Measurements from ENCODE around the gene ENAH.

Gene ENAH

GRCh38 chr1:225445639-225446594 is 207.0 kb downstream of the ENAH start:
- Histone ChIP-seq H3K27me3 (ENCODE audit: control insufficient read depth in 2 of 2, insufficient read depth in 2 of 2, low read length in 2 of 2) (no peaks in the 10 kb centered on the region), H3K9ac (ENCODE audit: low read depth in 1 of 2, low read length in 2 of 2) (peak overlapping the region; percentile 48 to 66), H3K27ac (ENCODE audit: low read depth in 2 of 2, low read length in 2 of 2) (peak overlapping the region; percentile 88 to 95), H3K4me3 (ENCODE audit: low read length in 2 of 2) (peak overlapping the region in 1 of 2 donors; percentile 67), H3K36me3 (ENCODE audit: control insufficient read depth in 2 of 2, insufficient read depth in 2 of 2, low read length in 2 of 2) (no peaks in the 10 kb centered on the region), H3K9me3 (ENCODE audit: control insufficient read depth in 2 of 2, low read length in 2 of 2) (no peaks in the 10 kb centered on the region), H3K4me1 (ENCODE audit: control insufficient read depth in 2 of 2, insufficient read depth in 2 of 2, low read length in 2 of 2) (peaks cover 58 to 67% of the 10 kb centered on the region in 2 donors)

GRCh38 chr1:225442123-225442505 is 210.8 kb downstream of the ENAH start:
- no peaks in the 10 kb centered on the region for H3K27me3 ChIP-seq (ENCODE audit: control insufficient read depth in 2 of 2, insufficient read depth in 2 of 2, low read length in 2 of 2)
- peaks cover 62 to 64% of the 10 kb centered on the region in 2 donors for H3K4me1 ChIP-seq (ENCODE audit: control insufficient read depth in 2 of 2, insufficient read depth in 2 of 2, low read length in 2 of 2)
- H3K4me3 ChIP-seq (ENCODE audit: low read length in 2 of 2): peak overlapping the region in 1 of 2 donors; percentile 10
- no peaks in the 10 kb centered on the region for H3K9me3 ChIP-seq (ENCODE audit: control insufficient read depth in 2 of 2, low read length in 2 of 2)
- H3K27ac ChIP-seq (ENCODE audit: low read depth in 2 of 2, low read length in 2 of 2): peak overlapping the region; percentile 88 to 89
- H3K9ac ChIP-seq (ENCODE audit: low read depth in 1 of 2, low read length in 2 of 2): peak overlapping the region in 1 of 2 donors; percentile 21
- H3K36me3 ChIP-seq (ENCODE audit: control insufficient read depth in 2 of 2, insufficient read depth in 2 of 2, low read length in 2 of 2): no peaks in the 10 kb centered on the region

GRCh38 chr1:225441314-225442122 is 211.4 kb downstream of the ENAH start:
- H3K4me1 ChIP-seq (ENCODE audit: control insufficient read depth in 2 of 2, insufficient read depth in 2 of 2, low read length in 2 of 2): peaks cover 56 to 58% of the 10 kb centered on the region in 2 donors
- peak overlapping the region in 1 of 2 donors; percentile 21 for H3K9ac ChIP-seq (ENCODE audit: low read depth in 1 of 2, low read length in 2 of 2)
- H3K36me3 ChIP-seq (ENCODE audit: control insufficient read depth in 2 of 2, insufficient read depth in 2 of 2, low read length in 2 of 2): no peaks in the 10 kb centered on the region
- no peaks in the 10 kb centered on the region for H3K9me3 ChIP-seq (ENCODE audit: control insufficient read depth in 2 of 2, low read length in 2 of 2)
- H3K27ac ChIP-seq (ENCODE audit: low read depth in 2 of 2, low read length in 2 of 2): peak overlapping the region; percentile 88 to 89
- no peaks in the 10 kb centered on the region for H3K27me3 ChIP-seq (ENCODE audit: control insufficient read depth in 2 of 2, insufficient read depth in 2 of 2, low read length in 2 of 2)
- H3K4me3 ChIP-seq (ENCODE audit: low read length in 2 of 2): peak overlapping the region in 1 of 2 donors; percentile 35

- Histone ChIP-seq H3K27me3 (ENCODE audit: control insufficient read depth in 2 of 2, insufficient read depth in 2 of 2, low read length in 2 of 2) (no peaks in the 10 kb centered on the region), H3K4me1 (ENCODE audit: control insufficient read depth in 2 of 2, insufficient read depth in 2 of 2, low read length in 2 of 2) (peaks cover 47 to 49% of the 10 kb centered on the region in 2 donors), H3K9ac (ENCODE audit: low read depth in 1 of 2, low read length in 2 of 2) (peak overlapping the region; percentile 9 to 35), H3K36me3 (ENCODE audit: control insufficient read depth in 2 of 2, insufficient read depth in 2 of 2, low read length in 2 of 2) (no peaks in the 10 kb centered on the region), H3K4me3 (ENCODE audit: low read length in 2 of 2) (peak overlapping the region in 1 of 2 donors; percentile 35), H3K27ac (ENCODE audit: low read depth in 2 of 2, low read length in 2 of 2) (peak overlapping the region; percentile 88 to 89), H3K9me3 (ENCODE audit: control insufficient read depth in 2 of 2, low read length in 2 of 2) (no peaks in the 10 kb centered on the region)
These were observed 212.3 kb downstream of the ENAH start for GRCh38 chr1:225440380-225441221.

GRCh38 chr1:225437710-225438437 is 215.0 kb downstream of the ENAH start:
- H3K4me1 ChIP-seq (ENCODE audit: control insufficient read depth in 2 of 2, insufficient read depth in 2 of 2, low read length in 2 of 2): peaks cover 25 to 26% of the 10 kb centered on the region in 2 donors
- no peak overlapping the region for H3K9ac ChIP-seq (ENCODE audit: low read depth in 1 of 2, low read length in 2 of 2)

More at GRCh38 chr1:225437710-225438437, 215.0 kb downstream of the ENAH start:
- Histone ChIP-seq H3K27ac (ENCODE audit: low read depth in 2 of 2, low read length in 2 of 2) (no peak overlapping the region), H3K4me3 (ENCODE audit: low read length in 2 of 2) (no peak overlapping the region), H3K9me3 (ENCODE audit: control insufficient read depth in 2 of 2, low read length in 2 of 2) (no peaks in the 10 kb centered on the region), H3K27me3 (ENCODE audit: control insufficient read depth in 2 of 2, insufficient read depth in 2 of 2, low read length in 2 of 2) (no peaks in the 10 kb centered on the region), H3K36me3 (ENCODE audit: control insufficient read depth in 2 of 2, insufficient read depth in 2 of 2, low read length in 2 of 2) (no peaks in the 10 kb centered on the region)
